PC-9 (cell line): Measurements from ENCODE around the gene PI4K2B.

Experiments used
- CTCF ChIP-seq: fragments of 200-600 bp; sonication (generic); conservative IDR thresholded peaks from 2 replicates; pipeline ENCODE4 v1.6.1; 2017; ENCODE audit warnings: mixed run types, antibody characterized with exemption, mild to moderate bottlenecking, moderate library complexity
- EZH2 ChIP-seq: fragments of 200-600 bp; sonication (generic); IDR thresholded peaks from 2 replicates; pipeline ENCODE4 v1.8.0; 2017; ENCODE audit warnings: antibody characterized with exemption, low read depth

GRCh38 chr4:25321703-25322102 is 87.9 kb downstream of the PI4K2B start:
- TF ChIP-seq CTCF (no peak), EZH2 (no peak)
